MCF 10A (cell line): ENCODE data around the gene WDR45B. TPM values are rescaled to one million over a fixed set of nuclear protein-coding genes. Genes with fewer than 3 reads are reported as not detected.

ENCODE experiments used
- BruUV-seq: library from RNA; stranded (reverse); fragments of 400-500 nt; replicated peaks from 2 replicates; lab custom pipeline; 2021; lab: Mats Ljungman, UMichigan
- CTCF ChIA-PET: fragments of 300-600 bp; sonication (Branson Sonifier 250); formaldehyde crosslinking; extraction: SDS; loops from one replicate; lab custom pipeline; 2021; ENCODE audit warnings: antibody characterized with exemption, inconsistent platforms; lab: Yijun Ruan, JAX
- POLR2A ChIA-PET: fragments of 300-600, 350-650 bp; sonication (Branson Sonifier 250); formaldehyde crosslinking; extraction: SDS; loops from one replicate; lab custom pipeline; 2020; ENCODE audit warnings: antibody characterized with exemption, inconsistent platforms; lab: Yijun Ruan, JAX
- DNase-seq: peaks from one replicate; pipeline ENCODE4 v3.0.0-alpha.2; 2018; ENCODE audit not compliant: unreplicated experiment
- H3K27ac Mint-ChIP-seq: one replicate; pipeline ENCODE4 v1.8.0; 2022; ENCODE audit warnings: mild to moderate bottlenecking, low read depth, mixed read lengths; ENCODE audit not compliant: unreplicated experiment
- H3K27me3 Mint-ChIP-seq: one replicate; pipeline ENCODE4 v1.8.0; 2022; ENCODE audit warnings: mixed read lengths; ENCODE audit not compliant: insufficient read depth, unreplicated experiment
- H3K36me3 Mint-ChIP-seq: one replicate; pipeline ENCODE4 v1.8.0; 2022; ENCODE audit warnings: mild to moderate bottlenecking, moderate library complexity, mixed read lengths; ENCODE audit not compliant: insufficient read depth, unreplicated experiment
- H3K4me1 Mint-ChIP-seq: one replicate; pipeline ENCODE4 v1.8.0; 2022; ENCODE audit warnings: mixed read lengths; ENCODE audit not compliant: insufficient read depth, unreplicated experiment
- H3K4me3 Mint-ChIP-seq: one replicate; pipeline ENCODE4 v1.8.0; 2022; ENCODE audit warnings: mild to moderate bottlenecking, moderate library complexity, mixed read lengths; ENCODE audit not compliant: unreplicated experiment
- H3K9me3 Mint-ChIP-seq: one replicate; pipeline ENCODE4 v1.8.0; 2022; ENCODE audit warnings: mixed read lengths; ENCODE audit not compliant: unreplicated experiment
- intact Hi-C: fragments of 100-400 bp; cut with micrococcal nuclease; formaldehyde crosslinking; loops from 2 replicates; pipeline ENCODE4 v1.14.1; 2022
- total RNA-seq: library from RNA; stranded (reverse); gene quantifications from 2 replicates; pipeline ENCODE4 v1.2.3, GENCODE V29; 2022
- TF ChIP-seq, protein P1 (sequence below): fragments of 200-600 bp; IDR thresholded peaks from one replicate; pipeline ENCODE4 v1.8.0; 2022; ENCODE audit warnings: antibody characterized with exemption, mild to moderate bottlenecking; ENCODE audit not compliant: unreplicated experiment

WDR45B gene
- total RNA-seq, 1 experiment from 2014 or later, result 88.3 TPM

DNA sequence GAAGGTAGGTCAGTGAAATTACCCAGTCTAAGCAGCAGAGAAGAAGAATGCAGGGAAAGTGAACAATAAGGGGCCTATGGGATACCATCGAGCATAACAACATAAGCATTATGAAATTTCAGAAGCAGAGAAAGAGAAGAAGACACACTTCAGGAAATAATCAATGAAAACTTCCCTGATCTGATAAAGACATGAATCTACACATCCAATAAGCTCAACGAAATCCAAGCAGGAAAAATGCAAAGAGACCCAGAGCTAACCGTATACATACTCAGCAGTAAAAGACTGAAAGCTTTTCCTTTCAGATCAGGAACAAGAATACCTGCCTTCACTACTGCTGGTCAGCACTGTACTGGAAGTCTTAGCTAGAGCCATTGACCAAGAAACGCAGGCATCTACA lies 38.6 kb downstream of the WDR45B start:
- ChIA-PET POLR2A (no interaction called here), CTCF (no interaction called here)
- Mint-ChIP-seq H3K36me3 (peaks cover 73% of the 10 kb centered on the region), H3K27me3 (no peaks in the 10 kb centered on the region), H3K4me1 (peaks cover 8% of the 10 kb centered on the region), H3K9me3 (no peaks in the 10 kb centered on the region), H3K4me3 (no peak overlapping the region), H3K27ac (no peak overlapping the region)
- DNase-seq, result no peak
- no TSS peak for BruUV-seq
- TF ChIP-seq, protein P1, sequence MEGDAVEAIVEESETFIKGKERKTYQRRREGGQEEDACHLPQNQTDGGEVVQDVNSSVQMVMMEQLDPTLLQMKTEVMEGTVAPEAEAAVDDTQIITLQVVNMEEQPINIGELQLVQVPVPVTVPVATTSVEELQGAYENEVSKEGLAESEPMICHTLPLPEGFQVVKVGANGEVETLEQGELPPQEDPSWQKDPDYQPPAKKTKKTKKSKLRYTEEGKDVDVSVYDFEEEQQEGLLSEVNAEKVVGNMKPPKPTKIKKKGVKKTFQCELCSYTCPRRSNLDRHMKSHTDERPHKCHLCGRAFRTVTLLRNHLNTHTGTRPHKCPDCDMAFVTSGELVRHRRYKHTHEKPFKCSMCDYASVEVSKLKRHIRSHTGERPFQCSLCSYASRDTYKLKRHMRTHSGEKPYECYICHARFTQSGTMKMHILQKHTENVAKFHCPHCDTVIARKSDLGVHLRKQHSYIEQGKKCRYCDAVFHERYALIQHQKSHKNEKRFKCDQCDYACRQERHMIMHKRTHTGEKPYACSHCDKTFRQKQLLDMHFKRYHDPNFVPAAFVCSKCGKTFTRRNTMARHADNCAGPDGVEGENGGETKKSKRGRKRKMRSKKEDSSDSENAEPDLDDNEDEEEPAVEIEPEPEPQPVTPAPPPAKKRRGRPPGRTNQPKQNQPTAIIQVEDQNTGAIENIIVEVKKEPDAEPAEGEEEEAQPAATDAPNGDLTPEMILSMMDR, result no peak
- intact Hi-C loops, result no loop called here

DNA sequence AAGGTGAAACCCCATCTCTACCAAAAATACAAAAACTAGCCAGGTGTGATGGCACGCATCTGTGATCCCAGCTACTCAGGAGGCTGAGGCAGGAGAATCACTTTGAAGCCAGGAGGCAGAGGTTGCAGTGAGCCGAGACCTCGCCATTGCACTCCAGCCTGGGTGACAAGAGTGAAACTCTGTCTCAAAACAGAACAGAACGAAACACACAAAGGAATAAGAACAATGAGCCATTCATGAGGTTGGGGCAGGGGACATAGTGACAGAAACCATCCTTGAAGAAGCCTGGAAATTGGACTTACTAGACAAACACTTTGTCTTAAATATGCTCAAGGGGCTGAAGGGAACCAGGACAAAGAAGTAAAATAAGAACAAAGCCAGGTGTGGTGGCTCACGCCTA lies 39.4 kb downstream of the WDR45B start:
- no peaks in the 10 kb centered on the region for H3K9me3 Mint-ChIP-seq
- CTCF ChIA-PET, result no interaction called here

DNA sequence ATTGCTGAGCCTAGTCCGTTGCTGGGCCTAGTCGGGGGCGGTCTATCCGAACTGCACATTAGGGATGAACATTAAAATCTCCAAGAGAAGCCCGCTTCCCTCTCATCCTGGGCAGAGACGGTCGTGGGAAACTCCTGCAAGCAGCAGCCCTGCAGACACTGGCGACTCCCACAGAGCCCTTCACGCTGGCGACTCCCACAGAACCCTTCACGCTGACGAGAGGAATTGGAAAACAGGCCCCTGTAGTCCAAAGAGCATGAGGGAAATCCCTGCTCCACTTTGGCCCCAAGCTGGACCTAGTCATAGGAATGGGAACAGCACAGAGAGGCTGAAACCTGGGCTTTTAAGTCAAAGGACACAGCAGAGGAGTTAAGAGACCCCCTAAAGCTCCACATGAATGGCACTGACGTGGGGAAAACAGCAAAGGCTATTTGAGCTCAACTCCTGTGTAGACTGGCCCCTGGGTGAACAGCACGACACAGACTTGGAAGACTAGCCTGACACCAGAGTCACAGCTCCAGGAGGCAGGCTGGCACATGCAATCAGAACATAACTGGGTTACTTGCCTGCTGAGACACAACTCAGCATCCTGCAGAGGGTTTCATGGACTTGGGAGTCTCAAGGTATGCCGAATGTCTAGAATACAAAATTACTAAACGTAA lies 42.2 kb downstream of the WDR45B start:
- POLR2A ChIA-PET, result no interaction called here
- Mint-ChIP-seq H3K27me3 (no peaks in the 10 kb centered on the region), H3K4me1 (no peaks in the 10 kb centered on the region), H3K4me3 (no peak overlapping the region), H3K9me3 (no peaks in the 10 kb centered on the region), H3K27ac (no peak overlapping the region), H3K36me3 (peaks cover 89% of the 10 kb centered on the region)
- no TSS peak for BruUV-seq
- TF ChIP-seq, protein P1, result no peak
- intact Hi-C loops, result no loop called here
- CTCF ChIA-PET, result interaction anchor here (1.1 kb wide), 1 partner anchor 52 kb away, joined by 4 read pairs; no protein-coding TSS in a partner anchor
- no peak for DNase-seq

More for the DNA sequence above, 39.4 kb downstream of the WDR45B start:
- no TSS peak for BruUV-seq
- Mint-ChIP-seq H3K27ac (no peak overlapping the region), H3K4me3 (no peak overlapping the region), H3K4me1 (peaks cover 8% of the 10 kb centered on the region), H3K27me3 (no peaks in the 10 kb centered on the region), H3K36me3 (peaks cover 74% of the 10 kb centered on the region)
- intact Hi-C loops, result no loop called here
- DNase-seq, result no peak
- TF ChIP-seq, protein P1, result no peak
- POLR2A ChIA-PET, result no interaction called here

DNA sequence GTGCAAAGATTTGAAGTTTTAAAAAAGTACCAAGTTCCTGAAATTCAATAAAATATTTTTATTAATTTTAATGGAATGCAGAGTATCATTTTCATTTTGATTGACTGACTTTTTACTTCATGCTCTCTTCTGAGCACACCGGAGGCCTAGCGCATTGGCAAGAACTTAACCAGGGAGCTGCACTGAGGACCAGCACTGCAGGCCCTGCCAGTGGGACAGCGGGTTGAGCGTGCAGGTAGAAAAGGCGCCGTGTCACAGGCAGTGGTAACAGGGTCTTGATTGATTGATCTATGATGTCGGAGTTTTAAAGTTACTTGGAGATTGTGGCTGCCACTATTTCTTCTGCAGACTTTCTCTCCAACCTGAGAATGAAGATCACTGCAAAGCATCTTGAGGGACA lies 43.7 kb downstream of the WDR45B start:
- Mint-ChIP-seq H3K27ac (no peak overlapping the region), H3K4me1 (no peaks in the 10 kb centered on the region), H3K9me3 (no peaks in the 10 kb centered on the region), H3K4me3 (no peak overlapping the region), H3K36me3 (peaks cover 89% of the 10 kb centered on the region), H3K27me3 (no peaks in the 10 kb centered on the region)
- TF ChIP-seq, protein P1, result no peak
- no peak for DNase-seq
- ChIA-PET POLR2A (interaction anchor here (1.0 to 1.8 kb wide), 3 partner anchors 11 to 85 kb away, joined by 3 to 6 read pairs (median 5); no protein-coding TSS in a partner anchor), CTCF (no interaction called here)
- BruUV-seq, result no TSS peak
- intact Hi-C loops, result no loop called here
